IMR-90 (cell line): ENCODE measurements around the gene CD36. TPM values are rescaled to one million over a fixed set of nuclear protein-coding genes. Genes with fewer than 3 reads are reported as not detected.

ENCODE experiments used
- ATAC-seq: fragments of 200-7000 bp; cut with Tn5 transposase; 2 replicates; pipeline ENCODE4 v1.9.1; 2020; ENCODE audit warnings: low read depth, mild to moderate bottlenecking, moderate library complexity
- BruUV-seq: library from RNA; stranded (reverse); fragments of 400-500 nt; replicated peaks from 2 replicates; lab custom pipeline; 2021; lab: Mats Ljungman, UMichigan
- CTCF ChIA-PET: fragments of 300-600 bp; formaldehyde crosslinking; extraction: SDS; loops from one replicate; lab custom pipeline; 2021; ENCODE audit warnings: antibody characterized with exemption; lab: Yijun Ruan, JAX
- POLR2A ChIA-PET: fragments of 300-600 bp; sonication (Branson Sonifier 250); formaldehyde crosslinking; loops from one replicate; lab custom pipeline; 2022; ENCODE audit warnings: antibody characterized with exemption; ENCODE audit not compliant: unreplicated experiment; lab: Charles Lee
- DNase-seq: peaks from one replicate; pipeline ENCODE4 v3.0.0; 2013
- H2AFZ ChIP-seq: replicated peaks from 2 replicates; pipeline ENCODE3; 2013; ENCODE audit warnings: low read length, mild to moderate bottlenecking; ENCODE audit not compliant: poor library complexity
- H2AK5ac ChIP-seq: 2 replicates; pipeline ENCODE4 v1.6.1; 2013; ENCODE audit warnings: low read depth, low read length, inconsistent platforms
- H2AK9ac ChIP-seq: replicated peaks from 2 replicates; pipeline ENCODE3; 2013; ENCODE audit warnings: mild to moderate bottlenecking, low read depth, low read length, moderate library complexity; ENCODE audit not compliant: poor library complexity
- H2BK120ac ChIP-seq: 2 replicates; pipeline ENCODE4 v1.6.1; 2013; ENCODE audit warnings: low read depth, low read length, inconsistent platforms
- H2BK15ac ChIP-seq: 3 replicates; pipeline ENCODE4 v1.6.1; 2013; ENCODE audit warnings: low read depth, low read length, inconsistent platforms
- H2BK20ac ChIP-seq: 2 replicates; pipeline ENCODE4 v1.6.1; 2013; ENCODE audit warnings: low read depth, mild to moderate bottlenecking, inconsistent platforms, low read length, moderate library complexity
- H2BK5ac ChIP-seq: 2 replicates; pipeline ENCODE4 v1.6.1; 2013; ENCODE audit warnings: mild to moderate bottlenecking, low read depth, low read length, inconsistent platforms; ENCODE audit not compliant: poor library complexity, severe bottlenecking
- H3K14ac ChIP-seq: replicated peaks from 2 replicates; pipeline ENCODE4 v1.6.1; 2013; ENCODE audit warnings: low read depth, low read length, inconsistent platforms
- H3K18ac ChIP-seq: 2 replicates; pipeline ENCODE4 v1.6.1; 2013; ENCODE audit warnings: low read depth, low read length, control low read depth
- H3K23ac ChIP-seq: 2 replicates; pipeline ENCODE4 v1.6.1; 2013; ENCODE audit warnings: low read depth, low read length, inconsistent platforms
- H3K27ac ChIP-seq: 2 replicates; pipeline ENCODE4 v1.5.1; 2013; ENCODE audit warnings: mild to moderate bottlenecking, control low read depth, low read length; ENCODE audit not compliant: insufficient read depth
- H3K27me3 ChIP-seq: 2 replicates; pipeline ENCODE4 v1.6.1; 2013; ENCODE audit warnings: low read length; ENCODE audit not compliant: control insufficient read depth, insufficient read depth
- H3K36me3 ChIP-seq: 2 replicates; pipeline ENCODE4 v1.6.1; 2013; ENCODE audit warnings: low read length, mixed read lengths; ENCODE audit not compliant: control insufficient read depth, insufficient read depth
- H3K4ac ChIP-seq: 2 replicates; pipeline ENCODE4 v1.6.1; 2013; ENCODE audit warnings: low read depth, low read length, inconsistent platforms
- H3K4me1 ChIP-seq: 2 replicates; pipeline ENCODE4 v1.6.1; 2013; ENCODE audit warnings: low read length, mixed read lengths; ENCODE audit not compliant: control insufficient read depth, insufficient read depth
- H3K4me2 ChIP-seq: 2 replicates; pipeline ENCODE4 v1.6.1; 2013; ENCODE audit warnings: low read depth, mild to moderate bottlenecking, control low read depth, low read length, moderate library complexity
- H3K4me3 ChIP-seq: 2 replicates; pipeline ENCODE4 v1.5.1; 2013; ENCODE audit warnings: low read depth, mild to moderate bottlenecking, control low read depth, low read length, moderate library complexity; ENCODE audit not compliant: insufficient read depth
- H3K56ac ChIP-seq: 2 replicates; pipeline ENCODE4 v1.6.1; 2013; ENCODE audit warnings: low read length, inconsistent platforms; ENCODE audit not compliant: insufficient read depth; ENCODE audit errors: extremely low read depth
- H3K79me1 ChIP-seq, 2 experiments: 2 replicates each; pipeline ENCODE4 v1.6.1; 2013; ENCODE audit warnings: low read length in 2 of 2, inconsistent platforms in 1 of 2, low read depth in 1 of 2
- H3K9ac ChIP-seq: 2 replicates; pipeline ENCODE4 v1.6.1; 2013; ENCODE audit warnings: low read depth, low read length, control low read depth
- H3K9me1 ChIP-seq: 2 replicates; pipeline ENCODE4 v1.6.1; 2013; ENCODE audit warnings: low read length, inconsistent platforms; ENCODE audit not compliant: insufficient read depth
- H3K9me3 ChIP-seq: 2 replicates; pipeline ENCODE4 v1.6.1; 2013; ENCODE audit warnings: low read length; ENCODE audit not compliant: control insufficient read depth, insufficient read depth
- H4K20me1 ChIP-seq: 2 replicates; pipeline ENCODE4 v1.6.1; 2013; ENCODE audit warnings: low read length, inconsistent platforms; ENCODE audit not compliant: insufficient read depth
- H4K5ac ChIP-seq: 2 replicates; pipeline ENCODE4 v1.6.1; 2013; ENCODE audit warnings: mild to moderate bottlenecking, low read depth, low read length, control low read depth
- H4K8ac ChIP-seq, 2 experiments: 2 replicates each; pipeline ENCODE4 v1.6.1; 2013; ENCODE audit warnings: low read depth in 2 of 2, low read length in 2 of 2, control low read depth in 1 of 2, inconsistent platforms in 1 of 2
- H4K91ac ChIP-seq: 2 replicates; pipeline ENCODE4 v1.6.1; 2013; ENCODE audit warnings: low read depth, low read length, inconsistent platforms; ENCODE audit not compliant: insufficient read depth
- CEBPB ChIP-seq: IDR thresholded peaks from 2 replicates; pipeline ENCODE4 v1.6.1; 2012; ENCODE audit warnings: low read depth, low read length, improper control_type of control experiment
- MAFK ChIP-seq: IDR thresholded peaks from 2 replicates; pipeline ENCODE4 v1.6.1; 2012; ENCODE audit warnings: low read depth, low read length, improper control_type of control experiment
- MAZ ChIP-seq: IDR thresholded peaks from 2 replicates; pipeline ENCODE4 v1.6.1; 2012; ENCODE audit warnings: low read depth, mild to moderate bottlenecking, low read length, improper control_type of control experiment, moderate library complexity, borderline replicate concordance
- NFE2L2 ChIP-seq: fragments of 150-350 bp; IDR thresholded peaks from 2 replicates; pipeline ENCODE4 v1.6.1; 2016; ENCODE audit warnings: low read depth, mild to moderate bottlenecking, low read length
- RAD21 ChIP-seq: IDR thresholded peaks from 2 replicates; pipeline ENCODE4 v1.6.1; 2012; ENCODE audit warnings: low read length, improper control_type of control experiment
- RCOR1 ChIP-seq: IDR thresholded peaks from 2 replicates; pipeline ENCODE4 v1.6.1; 2012; ENCODE audit warnings: mild to moderate bottlenecking, low read length, improper control_type of control experiment; ENCODE audit not compliant: insufficient replicate concordance
- RFX5 ChIP-seq: IDR thresholded peaks from 2 replicates; pipeline ENCODE4 v1.8.0; 2012; ENCODE audit warnings: low read depth, mild to moderate bottlenecking, low read length, moderate library complexity
- SMC3 ChIP-seq: fragments of 150-350 bp; IDR thresholded peaks from 2 replicates; pipeline ENCODE4 v1.6.1; 2016; ENCODE audit warnings: low read depth, mild to moderate bottlenecking, antibody characterized with exemption, low read length, moderate library complexity
- USF2 ChIP-seq: fragments of 150-350 bp; IDR thresholded peaks from 2 replicates; pipeline ENCODE4 v1.6.1; 2017; ENCODE audit warnings: mild to moderate bottlenecking, antibody characterized with exemption, low read length, low read depth
- WGBS, 2 experiments: methylation state at CpG; one replicate each; pipeline versions ENCODE4 v1.1.5 to v1.1.7; 2013; ENCODE audit warnings: missing lambda C conversion rate in 2 of 2; ENCODE audit not compliant: insufficient read length in 1 of 2; ENCODE audit errors: extremely low coverage in 2 of 2; 5-methylcytosine and 5-hydroxymethylcytosine counted together
- dilution Hi-C: fragments of 300-500 bp; cut with HindIII; formaldehyde crosslinking; loops from one replicate; pipeline ENCODE4 v1.14.3; 2018; ENCODE audit warnings: low sequenced_read_pairs; ENCODE audit not compliant: unreplicated experiment
- in situ Hi-C: fragments of 300-500 bp; cut with MboI; formaldehyde crosslinking; loops from 3 replicates; pipeline ENCODE4 v1.14.3; 2019; ENCODE audit warnings: low sequenced_read_pairs, inconsistent platforms, mixed read lengths
- intact Hi-C: fragments of 100-400 bp; cut with micrococcal nuclease; formaldehyde crosslinking; loops from 2 replicates; pipeline ENCODE4 v1.10.0; 2022
- polyA plus RNA-seq, 3 experiments: library from polyadenylated mRNA; depleted of rRNA; stranded (reverse); fragments of >200 nt; gene quantifications; 2 replicates each; pipeline ENCODE4 v1.2.3, GENCODE V29; 2012; ENCODE audit warnings: low replicate concordance in 1 of 3
- total RNA-seq: library from RNA; depleted of rRNA; stranded (reverse); fragments of >200 nt; gene quantifications from 2 replicates; pipeline ENCODE4 v1.2.3, GENCODE V29; 2012

The CD36 gene
- total and polyA plus RNA-seq, 2 of the 4 experiments (the other 2 are of a cell fraction) = 0.19 to 0.54 TPM

- Histone ChIP-seq H3K4me1 (no peaks in the 10 kb centered on the region), H4K20me1 (no peaks in the 10 kb centered on the region), H2BK20ac (no peak overlapping the region; the same call in 1 of the 2 replicates), H3K9me3 (no peaks in the 10 kb centered on the region), H4K8ac (no peak overlapping the region), H4K91ac (no peak overlapping the region), H3K14ac (no peak overlapping the region), H3K9me1 (no peaks in the 10 kb centered on the region), H3K18ac (peak overlapping the region; percentile 14; the same call in 1 of the 2 replicates), H3K27me3 (no peaks in the 10 kb centered on the region), H3K9ac (no peak overlapping the region), H3K36me3 (no peaks in the 10 kb centered on the region), H2AK5ac (no peak overlapping the region), H4K5ac (no peak overlapping the region), H2BK5ac (no peak overlapping the region), H3K27ac (no peak overlapping the region), H3K4me3 (no peak overlapping the region), H3K4ac (no peak overlapping the region), H2AFZ (no peak overlapping the region), H3K4me2 (no peak overlapping the region), H3K79me1 (no peaks in the 10 kb centered on the region), H3K56ac (no peak overlapping the region), H2AK9ac (no peak overlapping the region), H3K23ac (no peak overlapping the region), H2BK15ac (no peak overlapping the region), H2BK120ac (no peak overlapping the region; the same call in 1 of the 2 replicates)
- no CpG with 5 or more reads among the region's 1 CpG for WGBS, 2 experiments
- in situ Hi-C loops = no loop called here
- ChIA-PET CTCF (no interaction called here), POLR2A (no interaction called here)
- no TSS peak for BruUV-seq
- ATAC-seq (no peak), DNase-seq (no peak)
- dilution Hi-C loops = no loop called here
- no peak for TF ChIP-seq RCOR1
- TF ChIP-seq RAD21 = no peak
- no peak for TF ChIP-seq SMC3
- no peak for TF ChIP-seq CEBPB
- no peak for TF ChIP-seq NFE2L2
- no peak for TF ChIP-seq USF2
- TF ChIP-seq RFX5 = no peak
- no peak for TF ChIP-seq MAFK
- no peak for TF ChIP-seq MAZ
- intact Hi-C loops = no loop called here
Measured at GRCh38 chr7:80642871-80643270, 4.4 kb downstream of the CD36 start.
